ENCODE measurements around the gene DNAH7.

The DNAH7 gene

DNA sequence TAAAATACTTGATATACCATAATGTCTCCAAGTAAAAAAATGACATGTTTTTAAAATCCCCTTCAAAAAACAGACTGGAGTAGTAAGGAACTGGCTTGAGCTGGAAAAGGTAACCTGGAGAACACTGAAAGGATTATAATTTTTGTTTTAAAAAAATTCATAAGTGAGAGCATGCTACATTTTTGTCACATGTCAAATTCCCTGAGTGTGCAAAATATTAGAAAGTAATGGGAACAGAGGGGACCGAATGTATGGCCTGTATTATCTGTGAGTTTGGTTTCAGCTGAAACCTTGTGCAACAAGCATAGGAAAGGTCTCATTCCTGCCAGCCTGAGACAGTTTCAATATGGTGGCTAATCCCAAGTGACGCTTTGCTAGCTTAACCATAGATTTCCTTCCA lies 209.1 kb downstream of the DNAH7 start:
- DNase-seq, result no peak

- DNase-seq, result no peak
Observed at GRCh38 chr2:195857132-195857531, 211.5 kb downstream of the DNAH7 start.

- DNase-seq, result no peak
Observed at GRCh38 chr2:195850764-195851163, 217.9 kb downstream of the DNAH7 start.

DNA sequence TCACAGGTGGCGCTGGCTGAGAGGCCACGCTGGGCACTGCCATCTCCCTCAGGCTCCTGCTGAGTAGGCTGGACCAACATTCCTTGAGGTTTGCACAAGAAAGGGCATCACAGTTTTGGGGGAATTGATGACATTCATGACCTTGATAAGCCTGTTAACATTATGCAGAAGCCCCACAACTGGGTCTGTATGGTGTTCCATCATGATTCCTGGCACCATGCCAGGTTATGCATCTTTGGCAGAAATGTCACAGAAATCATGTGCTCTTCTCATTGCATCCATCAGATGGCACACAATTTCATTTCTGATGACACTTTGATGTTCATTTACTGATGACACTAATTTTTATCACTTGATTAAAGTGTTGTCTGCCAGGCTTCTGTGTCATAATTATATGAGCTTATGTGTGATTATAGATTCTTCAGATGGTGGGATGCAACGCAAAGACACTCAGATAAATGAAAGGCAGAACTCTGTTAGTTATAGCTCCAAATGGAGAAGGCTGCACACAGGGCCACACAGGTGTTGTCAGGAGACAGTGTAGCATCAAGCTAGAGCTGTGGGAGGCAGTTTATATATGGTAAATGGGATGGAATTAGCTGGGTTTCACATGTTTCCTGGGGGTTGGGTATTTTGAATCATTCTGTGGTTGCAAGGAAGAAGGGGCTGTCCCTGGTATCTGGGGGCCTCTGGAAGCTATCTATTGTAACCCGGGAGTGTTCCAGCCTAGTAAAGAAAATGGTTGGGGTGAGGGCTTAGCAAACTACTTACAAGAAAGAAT lies 220.3 kb downstream of the DNAH7 start:
- no peak for DNase-seq

DNA sequence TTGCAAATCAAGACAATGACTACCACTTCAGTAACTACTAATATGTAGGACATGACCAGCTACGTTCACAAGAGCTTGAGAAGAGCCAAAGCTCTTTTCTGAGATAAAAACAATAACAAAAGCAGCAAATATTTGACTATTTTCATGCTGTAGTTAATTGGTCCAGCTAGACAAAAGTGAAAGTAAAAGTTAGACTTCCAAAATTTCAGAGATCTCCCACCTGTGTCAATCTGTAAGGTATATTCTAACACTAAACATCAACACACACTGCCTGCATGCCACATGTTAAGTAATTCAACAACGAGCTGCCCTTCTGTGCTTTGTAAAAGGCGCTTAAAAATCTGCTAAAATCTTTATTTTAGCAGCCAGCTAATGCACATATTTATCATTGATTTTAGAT lies 225.7 kb downstream of the DNAH7 start:
- DNase-seq, result no peak

- no peak for DNase-seq
Observed at GRCh38 chr2:195838002-195838401, 230.6 kb downstream of the DNAH7 start.

- no peak for DNase-seq
Observed at GRCh38 chr2:195836002-195836401, 232.6 kb downstream of the DNAH7 start.

DNA sequence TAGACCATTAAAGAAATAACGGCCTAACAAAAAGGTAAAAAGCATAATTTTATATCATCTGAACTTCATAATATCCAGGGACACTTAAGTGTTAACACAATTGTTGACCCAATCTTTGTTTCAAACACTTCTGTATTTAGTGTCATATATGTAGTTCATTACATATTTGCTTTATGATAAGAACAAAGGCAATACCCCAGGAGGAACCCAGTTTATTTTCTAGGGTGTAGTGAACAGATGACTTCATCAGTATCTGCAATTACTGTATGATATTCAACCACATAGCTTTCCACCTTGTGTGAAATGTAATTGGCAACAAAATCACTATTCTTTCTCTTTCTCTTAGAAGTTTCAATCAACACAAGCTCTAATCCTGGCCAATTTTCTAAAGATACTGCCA lies 233.8 kb downstream of the DNAH7 start:
- DNase-seq, result no peak

DNA sequence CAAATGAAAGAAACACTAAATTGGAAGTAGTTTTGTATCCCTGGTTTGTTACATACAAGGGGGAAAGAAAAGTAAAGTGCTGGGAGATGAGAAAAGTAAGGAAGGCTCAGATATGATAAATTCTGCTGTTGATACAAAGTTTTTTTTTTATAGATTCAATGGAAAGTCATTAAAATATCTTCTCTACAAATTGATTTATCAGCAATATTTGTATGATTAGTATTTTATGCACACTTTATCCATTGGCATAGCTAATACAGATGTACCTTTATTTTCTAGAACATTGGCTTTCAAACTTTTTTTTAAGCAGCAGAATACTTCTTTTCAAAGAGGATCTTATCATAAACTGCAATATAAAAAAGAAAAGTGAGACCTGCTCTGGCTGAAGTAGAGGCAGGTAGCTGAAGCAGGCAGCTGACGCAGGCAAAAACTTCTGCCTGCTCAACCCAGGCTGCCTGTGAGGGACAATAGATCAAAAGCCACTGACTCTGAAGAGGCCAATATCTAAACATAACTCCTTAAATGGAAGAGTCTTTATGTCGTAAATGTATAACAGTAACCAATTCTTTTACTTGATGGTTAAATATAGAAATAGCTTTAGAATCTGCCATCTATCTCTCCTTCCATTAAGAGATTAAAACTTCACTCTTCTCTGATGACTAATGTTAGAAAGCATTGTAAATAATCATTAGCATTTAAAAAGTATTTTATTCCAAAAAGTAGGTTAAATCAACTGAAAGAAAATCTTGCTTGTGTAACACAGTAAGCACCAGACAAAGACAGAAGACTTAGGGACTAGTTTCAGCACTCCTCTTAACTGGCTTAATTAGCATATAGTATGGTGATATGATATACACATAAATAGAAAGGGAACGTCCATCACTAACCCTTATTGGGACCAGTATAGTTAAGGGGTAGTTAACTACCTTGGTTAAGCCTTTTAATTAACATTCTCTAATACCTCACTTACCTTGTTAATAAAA lies 237.4 kb downstream of the DNAH7 start:
- DNase-seq, result no peak

DNA sequence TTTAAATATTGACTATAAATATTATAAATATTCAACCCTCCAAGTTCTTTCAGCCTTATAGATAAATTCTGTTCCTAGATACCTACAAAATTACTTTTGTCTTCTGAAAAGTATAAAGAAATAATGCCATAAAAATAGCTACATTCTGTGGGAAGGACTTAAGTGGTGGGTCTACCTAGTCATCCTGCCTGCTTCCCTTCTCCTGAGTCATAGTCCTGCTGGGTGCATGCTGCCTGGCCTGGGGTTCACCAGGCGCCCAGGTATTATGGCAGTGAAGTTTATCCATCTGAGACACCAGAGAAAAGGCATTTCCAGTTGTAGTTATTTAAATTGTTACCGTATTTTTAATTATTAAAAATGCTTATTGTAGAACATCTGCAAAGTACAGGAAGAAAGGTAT lies 244.2 kb downstream of the DNAH7 start:
- DNase-seq, result no peak

GRCh38 chr2:195823206-195823605 lies 245.4 kb downstream of the DNAH7 start:
- no peak for DNase-seq

DNA sequence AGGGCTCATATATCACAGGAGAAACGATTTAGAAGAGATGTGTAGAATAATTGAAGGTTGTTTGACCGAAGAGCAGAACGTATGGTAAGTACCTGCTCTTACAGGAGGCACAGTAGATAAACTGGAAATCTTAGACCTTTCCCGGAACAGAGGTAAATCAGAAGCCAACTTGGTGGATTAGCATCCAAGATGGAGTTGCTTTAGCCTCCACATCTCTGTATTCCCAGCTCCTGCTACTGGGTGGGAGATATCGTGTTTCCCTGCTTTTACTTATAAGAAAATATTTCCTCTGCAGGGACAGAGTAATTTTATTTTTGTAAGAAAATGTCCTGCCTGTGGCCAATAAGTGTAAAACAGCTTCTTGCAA lies 247.1 kb downstream of the DNAH7 start:
- no peak for DNase-seq

DNA sequence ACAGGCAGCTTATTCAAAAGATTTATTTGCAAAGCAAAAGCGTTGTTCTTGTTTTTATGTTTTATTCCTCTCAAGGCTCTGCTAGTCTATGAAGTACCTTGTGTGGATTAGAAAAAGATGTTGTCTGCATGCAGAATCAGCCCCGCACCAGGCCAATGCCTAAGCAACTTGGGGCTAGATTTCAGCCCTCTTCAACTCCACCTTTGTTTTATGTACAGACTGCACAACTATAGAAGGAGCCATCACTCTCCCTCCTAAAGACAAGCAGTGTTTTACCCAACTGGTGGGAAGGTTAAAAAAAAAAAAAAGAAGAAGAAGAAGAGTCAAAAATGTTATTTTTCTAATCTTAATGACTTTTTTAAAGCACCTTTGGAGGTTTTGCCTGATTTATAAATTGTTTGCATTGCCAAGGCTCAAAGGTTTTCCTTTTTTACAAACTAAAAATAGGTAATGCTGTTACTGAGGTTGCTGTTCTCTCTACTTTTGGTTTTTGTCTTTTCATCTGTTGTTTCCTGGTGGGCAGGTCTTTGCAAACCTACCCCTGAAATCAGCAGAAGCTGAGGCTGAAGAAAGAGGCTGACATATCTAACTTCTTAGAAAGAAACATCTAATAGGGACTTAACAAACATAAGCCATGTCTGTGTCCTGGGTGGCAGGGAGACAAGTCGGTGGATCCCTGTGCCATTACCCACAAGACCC lies 247.6 kb downstream of the DNAH7 start:
- no peak for DNase-seq

DNA sequence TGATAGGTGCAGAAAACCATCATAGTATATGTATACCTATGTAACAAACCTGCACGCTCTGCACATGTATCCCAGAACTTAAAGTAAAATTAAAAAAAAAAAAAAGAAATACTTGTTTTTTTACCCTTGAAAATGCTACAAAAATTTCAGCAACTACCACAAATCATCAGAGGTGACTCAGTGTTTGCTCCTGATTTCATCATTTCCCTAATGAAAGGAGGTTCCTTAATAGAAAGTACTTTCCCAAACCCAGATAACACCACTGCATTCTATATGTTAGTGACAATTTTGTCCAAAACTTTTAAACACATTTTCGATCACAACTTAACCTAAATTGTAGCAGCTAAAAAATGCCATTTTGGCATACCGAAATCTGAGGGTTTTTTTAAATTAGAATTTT lies 248.3 kb downstream of the DNAH7 start:
- DNase-seq, result no peak

DNA sequence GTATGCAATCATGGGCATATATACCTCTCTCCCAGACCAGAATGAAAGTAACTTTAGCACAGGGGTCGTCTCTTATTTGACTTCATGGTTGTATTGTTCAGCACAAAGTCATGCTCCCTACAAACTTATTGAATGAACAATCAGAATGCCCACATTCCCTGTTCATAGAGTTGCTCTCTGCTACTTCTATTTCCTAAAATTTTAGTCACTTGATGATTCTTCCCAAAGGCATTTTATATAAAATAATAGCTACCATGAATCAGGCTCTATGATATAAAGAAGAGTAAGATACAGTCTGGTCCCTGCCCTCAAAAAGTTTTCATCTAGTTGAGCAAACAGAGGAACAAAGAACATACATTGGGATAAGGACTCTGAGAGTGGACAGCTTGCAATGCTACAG lies 249.4 kb downstream of the DNAH7 start:
- DNase-seq, result no peak

GRCh38 chr2:195818526-195818925 lies 250.1 kb downstream of the DNAH7 start:
- DNase-seq, result no peak

DNA sequence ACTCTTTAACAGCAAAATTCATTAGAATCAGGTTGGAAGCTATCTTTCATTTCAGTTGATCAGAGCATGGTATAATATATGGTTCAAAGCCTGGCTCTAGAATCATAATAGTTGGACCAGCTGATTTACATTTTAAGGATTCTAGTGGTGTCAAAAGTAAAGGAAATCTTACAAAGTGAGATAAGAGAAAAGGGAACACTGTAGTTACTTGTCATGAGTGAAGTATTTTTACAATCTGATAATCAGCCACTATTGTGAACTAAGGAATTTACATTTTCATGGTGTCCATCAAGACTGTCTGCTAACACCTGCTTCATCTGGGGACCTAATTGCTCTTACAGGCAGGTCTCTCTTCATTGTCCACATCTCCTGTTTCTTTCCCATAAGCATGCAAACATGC lies 250.5 kb downstream of the DNAH7 start:
- DNase-seq, result no peak

GRCh38 chr2:195815083-195815482 lies 253.6 kb downstream of the DNAH7 start:
- no peak for DNase-seq

- DNase-seq, result no peak
Observed at GRCh38 chr2:195813421-195813820, 255.2 kb downstream of the DNAH7 start.

DNA sequence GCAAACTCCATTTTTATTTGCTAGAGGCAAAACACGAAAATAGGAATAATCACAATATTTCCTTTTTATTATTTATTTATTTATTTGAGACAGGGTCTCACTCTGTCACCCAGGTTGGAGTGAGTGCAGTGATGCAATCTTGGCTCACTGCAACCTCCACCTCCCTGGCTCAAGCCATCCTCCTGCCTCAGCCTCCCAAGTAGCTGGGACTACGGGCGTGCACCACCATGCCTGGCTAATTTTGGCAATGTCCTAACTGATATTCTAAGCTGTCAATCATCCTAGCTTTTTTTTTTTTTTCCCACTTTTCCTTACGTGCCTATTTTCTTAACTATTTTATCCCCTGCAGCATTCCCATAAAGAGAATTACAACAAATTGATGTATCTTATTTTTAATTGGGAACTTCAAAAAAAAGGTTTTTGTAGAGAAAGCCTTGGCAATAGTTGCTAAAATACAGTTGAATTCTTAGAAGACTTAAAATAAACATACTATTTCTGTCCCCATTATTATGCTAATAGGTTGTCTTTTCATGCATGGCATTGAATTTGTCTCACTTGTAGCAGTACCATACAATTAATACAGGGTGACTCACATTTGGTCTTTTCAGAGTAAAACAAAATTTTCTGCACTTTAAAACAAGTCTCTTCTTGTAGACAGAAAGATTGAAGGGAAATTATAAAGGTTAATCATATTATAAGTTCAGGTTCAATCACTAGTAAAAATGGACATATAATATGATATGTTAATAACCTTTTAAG lies 258.1 kb downstream of the DNAH7 start:
- DNase-seq, result no peak

DNA sequence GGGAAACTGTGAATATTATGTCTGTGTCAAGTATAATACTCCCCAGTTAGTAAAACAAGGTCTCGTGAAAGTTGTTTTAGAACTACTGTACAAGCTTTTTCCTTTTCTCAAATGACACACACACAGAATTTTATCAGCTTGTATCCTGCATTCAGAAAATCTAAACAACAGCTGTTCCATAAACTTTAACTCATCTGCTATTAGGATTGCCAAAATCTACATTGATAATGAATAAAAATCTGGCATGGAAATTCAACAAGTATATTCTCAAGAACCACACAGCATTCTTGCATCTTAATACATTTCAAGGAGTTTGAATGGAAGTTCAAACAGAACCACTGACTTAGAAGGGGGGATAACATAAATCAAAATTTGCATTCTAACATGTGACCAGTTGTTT lies 260.4 kb downstream of the DNAH7 start:
- DNase-seq, result no peak

DNA sequence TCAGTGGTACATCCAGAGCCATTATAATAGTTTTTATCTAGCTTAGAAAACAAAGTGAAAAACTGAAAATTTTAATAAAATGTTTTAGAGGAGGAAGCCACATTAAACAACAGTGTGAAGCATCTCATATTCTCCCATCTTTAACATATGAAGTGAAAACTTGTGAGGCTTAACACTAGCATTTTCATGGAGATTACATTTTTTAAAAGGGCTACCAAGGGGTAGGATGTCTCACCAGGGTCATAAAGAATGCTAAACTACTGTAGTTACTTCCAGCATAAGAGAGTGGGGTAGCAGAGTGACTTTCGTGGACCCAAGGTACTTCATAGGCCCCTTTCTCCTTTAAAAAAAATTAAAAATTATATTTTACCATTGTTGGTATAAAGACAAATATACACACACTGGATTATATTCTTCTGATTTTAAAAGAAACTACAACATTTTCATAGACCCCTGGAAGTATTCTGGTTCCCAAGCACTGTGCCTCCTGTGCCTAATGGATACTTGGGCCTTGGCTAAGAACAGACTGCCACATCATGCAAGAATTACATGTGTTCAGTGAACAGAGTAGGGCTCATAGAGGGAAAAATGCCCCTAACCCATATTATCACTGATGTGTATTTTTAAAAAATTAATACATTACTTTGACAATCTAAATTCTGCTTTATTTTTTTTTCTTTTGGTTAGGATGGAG lies 263.2 kb downstream of the DNAH7 start:
- DNase-seq, result no peak

Data from T-helper 9 cell (primary cell).